H1 (cell line): ENCODE results near the gene MIR17HG. TPM values are rescaled to one million over a fixed set of nuclear protein-coding genes. Genes with fewer than 3 reads are reported as not detected.

Experiments used
- ATF2 ChIP-seq: IDR thresholded peaks from 2 replicates; pipeline ENCODE4 v1.6.1; 2012; ENCODE audit warnings: low read length, inconsistent platforms
- BRCA1 ChIP-seq: IDR thresholded peaks from 2 replicates; pipeline ENCODE4 v1.6.1; 2012; ENCODE audit warnings: low read depth, low read length, improper control_type of control experiment
- CEBPB ChIP-seq: IDR thresholded peaks from 2 replicates; pipeline ENCODE4 v1.6.1; 2012; ENCODE audit warnings: low read depth, low read length
- CTCF ChIP-seq, 3 experiments: IDR thresholded peaks; 1 replicate in 2 of 3; 2 replicates in 1 of 3; pipeline versions ENCODE4 v1.5.1 to v1.6.1; 2011; ENCODE audit warnings: low read length in 3 of 3, mild to moderate bottlenecking in 3 of 3, inconsistent platforms in 2 of 3, low read depth in 1 of 3, moderate library complexity in 1 of 3; ENCODE audit not compliant: insufficient read depth in 1 of 3; ENCODE audit errors: control extremely low read depth in 1 of 3
- EP300 ChIP-seq, 2 experiments: IDR thresholded peaks; 1 replicate in 1 of 2; 2 replicates in 1 of 2; pipeline ENCODE4 v1.6.1; 2011 to 2012; ENCODE audit warnings: low read depth in 2 of 2, low read length in 2 of 2, mild to moderate bottlenecking in 2 of 2, borderline replicate concordance in 1 of 2, inconsistent platforms in 1 of 2, moderate library complexity in 1 of 2
- EZH2 ChIP-seq: fragments of 200-600 bp; sonication (generic); IDR thresholded peaks from 2 replicates; pipeline ENCODE4 v1.7.1; 2012; ENCODE audit warnings: low read depth, mild to moderate bottlenecking, moderate library complexity, low read length, inconsistent platforms; ENCODE audit not compliant: severe bottlenecking
- GABPA ChIP-seq: IDR thresholded peaks from 2 replicates; pipeline ENCODE4 v1.6.1; 2011; ENCODE audit warnings: mild to moderate bottlenecking, low read length, moderate library complexity, borderline replicate concordance; ENCODE audit not compliant: insufficient read depth
- JUND ChIP-seq: IDR thresholded peaks from 2 replicates; pipeline ENCODE4 v1.6.1; 2011; ENCODE audit warnings: mild to moderate bottlenecking, improper control_type of control experiment, low read length
- KDM5A ChIP-seq: fragments of 200-600 bp; IDR thresholded peaks from 2 replicates; pipeline ENCODE4 v1.7.1; 2012; ENCODE audit warnings: mild to moderate bottlenecking, low read length, inconsistent platforms, mixed read lengths
- MAFK ChIP-seq: IDR thresholded peaks from 2 replicates; pipeline ENCODE4 v1.6.1; 2012; ENCODE audit warnings: low read depth, mild to moderate bottlenecking, improper control_type of control experiment, low read length
- PHF8 ChIP-seq: fragments of 200-600 bp; sonication (generic); conservative IDR thresholded peaks from 2 replicates; pipeline ENCODE4 v1.7.1; 2012; ENCODE audit warnings: low read depth, mild to moderate bottlenecking, inconsistent platforms, low read length, moderate library complexity
- RBBP5 ChIP-seq: IDR thresholded peaks from 2 replicates; pipeline ENCODE4 v1.7.1; 2012; ENCODE audit warnings: low read depth, mild to moderate bottlenecking, inconsistent platforms, low read length, moderate library complexity, borderline replicate concordance
- RFX5 ChIP-seq: IDR thresholded peaks from 2 replicates; pipeline ENCODE4 v1.6.1; 2011; ENCODE audit warnings: low read depth, low read length, improper control_type of control experiment, borderline replicate concordance
- SUZ12 ChIP-seq: fragments of 200-600 bp; sonication (generic); IDR thresholded peaks from 2 replicates; pipeline ENCODE4 v1.6.1; 2012; ENCODE audit warnings: mild to moderate bottlenecking, inconsistent platforms, low read length, moderate library complexity, mixed read lengths
- TCF12 ChIP-seq: IDR thresholded peaks from 2 replicates; pipeline ENCODE4 v1.6.1; 2011; ENCODE audit warnings: low read depth, mild to moderate bottlenecking, low read length
- TEAD4 ChIP-seq: IDR thresholded peaks from 2 replicates; pipeline ENCODE4 v1.6.1; 2012; ENCODE audit warnings: low read depth, low read length, inconsistent platforms, mixed read lengths
- USF2 ChIP-seq: IDR thresholded peaks from 2 replicates; pipeline ENCODE4 v1.6.1; 2011; ENCODE audit warnings: low read length, improper control_type of control experiment
- YY1 ChIP-seq: IDR thresholded peaks from 2 replicates; pipeline ENCODE4 v1.6.1; 2011; ENCODE audit warnings: low read depth, mild to moderate bottlenecking, low read length
- polyA plus RNA-seq, 7 experiments: library from polyadenylated mRNA; depleted of rRNA in 3 of 7; stranded (reverse) in 5 of 7; unstranded in 2 of 7; fragments of >200 nt in 5 of 7; fragments of 200-250 nt in 2 of 7; gene quantifications; 1 replicate in 5 of 7; 2 replicates in 1 of 7; 4 replicates in 1 of 7; pipeline versions ENCODE4 v1.2.1 to v1.2.3, GENCODE V29; 2011 to 2013; ENCODE audit warnings: missing spikeins in 2 of 7, mixed read lengths in 2 of 7
- total RNA-seq: library from RNA; stranded (reverse); fragmentation: NEBNext Ultra II Directional; extraction: Animal tissue kit (Norgen Biotek cat#: 25700); gene quantifications from 2 replicates; pipeline ENCODE4 v1.2.1, GENCODE V29; 2021

MIR17HG gene
- total and polyA plus RNA-seq, 2 of the 8 experiments (the other 6 are each of a cell fraction or from before 2014, with no cell fraction given), result 11.5 to 36.9 TPM

GRCh38 chr13:91355099-91355825 lies 7.8 kb downstream of the MIR17HG start (continued):
- 0 out of 2 replicates have a peak, but pooled peaks have one; percentile 43 for TF ChIP-seq ATF2
- TF ChIP-seq GABPA, result no peak
- TF ChIP-seq PHF8, result no peak
- no peak for TF ChIP-seq EP300 (IDR thresholded peaks at IDR 0.05; ENCODE audit: borderline replicate concordance in 1 of 2, low read depth in 2 of 2, low read length in 2 of 2)
- no peak for TF ChIP-seq USF2
- TF ChIP-seq MAFK, result no peak
- no peak for TF ChIP-seq KDM5A
- no peak for TF ChIP-seq TEAD4
- no peak for TF ChIP-seq CEBPB
- TF ChIP-seq JUND, result no peak
- no peak for TF ChIP-seq BRCA1
- TF ChIP-seq SUZ12, result no peak
- TF ChIP-seq RBBP5, result no peak
- TF ChIP-seq TCF12, result no peak
- no peak for TF ChIP-seq EZH2
- TF ChIP-seq YY1, result no peak
- TF ChIP-seq CTCF (IDR thresholded peaks at IDR 0.05; ENCODE audit: control extremely low read depth in 1 of 3, insufficient read depth in 1 of 3, low read depth in 1 of 3, low read length in 3 of 3), result no peak
- TF ChIP-seq RFX5, result no peak
